ENCODE measurements around the gene SEC14L5.
"Not testable (repeated sequence)": the region's sequence is repeated elsewhere in the genome, so short reads cannot be mapped to it uniquely, and the experiment has no call there.

SEC14L5 gene

GRCh38 chr16:4925791-4926190, 32.3 kb upstream of the SEC14L5 start:
- no peak for TF ChIP-seq CTCF (conservative IDR thresholded peaks at IDR 0.05; ENCODE audit: low read depth, low read length)
- H3K9ac ChIP-seq, result no peak overlapping the region
- H3K27me3 ChIP-seq (ENCODE audit: insufficient read depth, low read depth), result no peaks in the 10 kb centered on the region
- H4K20me1 ChIP-seq (ENCODE audit: insufficient read depth), result no peaks in the 10 kb centered on the region
- no peaks in the 10 kb centered on the region for H3K79me2 ChIP-seq (ENCODE audit: insufficient read depth, low read depth)
- H3K4me2 ChIP-seq, result no peak overlapping the region
- no peak overlapping the region for H3K4me3 ChIP-seq (IDR thresholded peaks at IDR 0.05; ENCODE audit: insufficient read depth, low read depth, low read length)
- H3K36me3 ChIP-seq (ENCODE audit: insufficient read depth), result no peaks in the 10 kb centered on the region
- H3K27ac ChIP-seq, result no peak overlapping the region
- H2AFZ ChIP-seq (ENCODE audit: low read depth), result no peak overlapping the region
- H3K4me1 ChIP-seq (ENCODE audit: low read depth, poor library complexity, severe bottlenecking), result no peaks in the 10 kb centered on the region

- Histone ChIP-seq H3K4me1 (ENCODE audit: low read depth, poor library complexity, severe bottlenecking) (no peaks in the 10 kb centered on the region), H3K27ac (no peak overlapping the region), H4K20me1 (ENCODE audit: insufficient read depth) (no peaks in the 10 kb centered on the region), H3K27me3 (ENCODE audit: insufficient read depth, low read depth) (no peaks in the 10 kb centered on the region), H3K4me3 (IDR thresholded peaks at IDR 0.05; ENCODE audit: insufficient read depth, low read depth, low read length) (no peak overlapping the region), H3K36me3 (ENCODE audit: insufficient read depth) (no peaks in the 10 kb centered on the region), H2AFZ (ENCODE audit: low read depth) (no peak overlapping the region), H3K4me2 (no peak overlapping the region), H3K79me2 (ENCODE audit: insufficient read depth, low read depth) (no peaks in the 10 kb centered on the region), H3K9ac (no peak overlapping the region)
- no peak for TF ChIP-seq CTCF (conservative IDR thresholded peaks at IDR 0.05; ENCODE audit: low read depth, low read length)
Observed at GRCh38 chr16:4926928-4927327, 31.2 kb upstream of the SEC14L5 start.

- H4K20me1 ChIP-seq (ENCODE audit: insufficient read depth), result no peaks in the 10 kb centered on the region
- no peak for TF ChIP-seq CTCF (conservative IDR thresholded peaks at IDR 0.05; ENCODE audit: low read depth, low read length)
- no peaks in the 10 kb centered on the region for H3K27me3 ChIP-seq (ENCODE audit: insufficient read depth, low read depth)
- no peaks in the 10 kb centered on the region for H3K79me2 ChIP-seq (ENCODE audit: insufficient read depth, low read depth)
- no peak overlapping the region for H2AFZ ChIP-seq (ENCODE audit: low read depth)
- H3K36me3 ChIP-seq (ENCODE audit: insufficient read depth), result no peaks in the 10 kb centered on the region
- no peaks in the 10 kb centered on the region for H3K4me1 ChIP-seq (ENCODE audit: low read depth, poor library complexity, severe bottlenecking)
- no peak overlapping the region for H3K9ac ChIP-seq
- no peak overlapping the region for H3K4me3 ChIP-seq (IDR thresholded peaks at IDR 0.05; ENCODE audit: insufficient read depth, low read depth, low read length)
- no peak overlapping the region for H3K27ac ChIP-seq
- H3K4me2 ChIP-seq, result no peak overlapping the region
Observed at GRCh38 chr16:4927661-4928060, 30.5 kb upstream of the SEC14L5 start.

- no peaks in the 10 kb centered on the region for H3K4me1 ChIP-seq (ENCODE audit: low read depth, poor library complexity, severe bottlenecking)
- H3K27ac ChIP-seq, result no peak overlapping the region
- no peak overlapping the region for H3K9ac ChIP-seq
- H3K4me2 ChIP-seq, result no peak overlapping the region
- H2AFZ ChIP-seq (ENCODE audit: low read depth), result no peak overlapping the region
- no peak overlapping the region for H3K4me3 ChIP-seq (IDR thresholded peaks at IDR 0.05; ENCODE audit: insufficient read depth, low read depth, low read length)
- no peaks in the 10 kb centered on the region for H3K79me2 ChIP-seq (ENCODE audit: insufficient read depth, low read depth)
- H3K27me3 ChIP-seq (ENCODE audit: insufficient read depth, low read depth), result no peaks in the 10 kb centered on the region
- no peaks in the 10 kb centered on the region for H3K36me3 ChIP-seq (ENCODE audit: insufficient read depth)
- H4K20me1 ChIP-seq (ENCODE audit: insufficient read depth), result no peaks in the 10 kb centered on the region
- no peak for TF ChIP-seq CTCF (conservative IDR thresholded peaks at IDR 0.05; ENCODE audit: low read depth, low read length)
Observed at GRCh38 chr16:4928227-4928626, 29.9 kb upstream of the SEC14L5 start.

GRCh38 chr16:4929619-4930018, 28.5 kb upstream of the SEC14L5 start:
- not testable (repeated sequence) for H3K79me2 ChIP-seq (ENCODE audit: insufficient read depth, low read depth); H2AFZ ChIP-seq (ENCODE audit: low read depth); H3K36me3 ChIP-seq (ENCODE audit: insufficient read depth); H3K4me2 ChIP-seq; H4K20me1 ChIP-seq (ENCODE audit: insufficient read depth); H3K9ac ChIP-seq; H3K4me1 ChIP-seq (ENCODE audit: low read depth, poor library complexity, severe bottlenecking); H3K27ac ChIP-seq; H3K27me3 ChIP-seq (ENCODE audit: insufficient read depth, low read depth); H3K4me3 ChIP-seq (IDR thresholded peaks at IDR 0.05; ENCODE audit: insufficient read depth, low read depth, low read length)

Measured in KMS-11 (cell line).